ENCODE results near the gene RB1.

GRCh38 chr13:48334534-48335127 lies 31.1 kb downstream of the RB1 start:
- TF ChIP-seq CTCF (IDR thresholded peaks at IDR 0.05; ENCODE audit: low read depth, low read length) (peak; percentile 97), EZH2phosphoT487 (IDR thresholded peaks at IDR 0.05; ENCODE audit: low read depth) (no peak)
